Stimulated activated CD4-positive, alpha-beta T cell treated with anti-CD3 and anti-CD28 coated beads, TNF-alpha, amount 100 ng/mL, for 4 hours (primary cell): ENCODE measurements around the gene BCL2.

Experiments
- DNase-seq, 3 experiments: peaks; one replicate each; pipeline ENCODE4 v3.0.0-alpha.2; 2020; ENCODE audit warnings: low read depth in 3 of 3

Gene BCL2

GRCh38 chr18:63140997-63141777 lies 178.4 kb downstream of the BCL2 start:
- DNase-seq: no peak

GRCh38 chr18:63140038-63140450 lies 179.5 kb downstream of the BCL2 start:
- no peak for DNase-seq

GRCh38 chr18:63138436-63139340 lies 180.9 kb downstream of the BCL2 start:
- DNase-seq: no peak

- DNase-seq: no peak
Observed at GRCh38 chr18:63137999-63138435, 181.6 kb downstream of the BCL2 start.

GRCh38 chr18:63135101-63135500 lies 184.5 kb downstream of the BCL2 start:
- DNase-seq: no peak

- DNase-seq: no peak
Observed at GRCh38 chr18:63132819-63133200, 186.8 kb downstream of the BCL2 start.

GRCh38 chr18:63131959-63132818 lies 187.4 kb downstream of the BCL2 start:
- no peak for DNase-seq

- peak in 2 of 3 experiments; percentile 36 to 50 for DNase-seq
Observed at GRCh38 chr18:63131106-63131958, 188.2 kb downstream of the BCL2 start.

GRCh38 chr18:63130176-63130575 lies 189.4 kb downstream of the BCL2 start:
- no peak for DNase-seq

GRCh38 chr18:63128237-63128974 lies 191.2 kb downstream of the BCL2 start:
- DNase-seq: no peak

GRCh38 chr18:63126134-63127069 lies 193.2 kb downstream of the BCL2 start:
- no peak for DNase-seq

- no peak for DNase-seq
Observed at GRCh38 chr18:63120620-63121019, 198.9 kb downstream of the BCL2 start.

GRCh38 chr18:63119647-63120046 lies 199.9 kb downstream of the BCL2 start:
- DNase-seq: no peak

- DNase-seq: no peak
Observed at GRCh38 chr18:63113899-63114565, 205.5 kb downstream of the BCL2 start.

- DNase-seq: no peak
Observed at GRCh38 chr18:63112706-63113105, 206.9 kb downstream of the BCL2 start.

GRCh38 chr18:63111671-63112402 lies 207.7 kb downstream of the BCL2 start:
- no peak for DNase-seq

GRCh38 chr18:63109802-63110201 lies 209.8 kb downstream of the BCL2 start:
- DNase-seq: no peak

- DNase-seq: no peak
Observed at GRCh38 chr18:63109022-63109421, 210.5 kb downstream of the BCL2 start.
